MM.1S (cell line): ENCODE measurements around the gene UCHL5.

Source experiments
- EZH2 ChIP-seq: fragments of 300-600 bp; sonication (generic); optimal IDR thresholded peaks from 2 replicates; pipeline ENCODE3; 2017; ENCODE audit warnings: low read depth, mild to moderate bottlenecking, antibody characterized with exemption, low read length, mixed read lengths
- EZH2phosphoT487 ChIP-seq: fragments of 300-600 bp; sonication (generic); IDR thresholded peaks from 2 replicates; pipeline ENCODE4 v1.6.1; 2018; ENCODE audit warnings: antibody characterized with exemption, low read length
- TF ChIP-seq, protein P1 (sequence below): fragments of 300-600 bp; sonication (generic); IDR thresholded peaks from 2 replicates; pipeline ENCODE4 v1.5.1; 2016; ENCODE audit warnings: antibody characterized with exemption, low read length, mixed read lengths

GRCh38 chr1:193060115-193060403 is 899 bp upstream of the UCHL5 start:
- TF ChIP-seq, protein P1, sequence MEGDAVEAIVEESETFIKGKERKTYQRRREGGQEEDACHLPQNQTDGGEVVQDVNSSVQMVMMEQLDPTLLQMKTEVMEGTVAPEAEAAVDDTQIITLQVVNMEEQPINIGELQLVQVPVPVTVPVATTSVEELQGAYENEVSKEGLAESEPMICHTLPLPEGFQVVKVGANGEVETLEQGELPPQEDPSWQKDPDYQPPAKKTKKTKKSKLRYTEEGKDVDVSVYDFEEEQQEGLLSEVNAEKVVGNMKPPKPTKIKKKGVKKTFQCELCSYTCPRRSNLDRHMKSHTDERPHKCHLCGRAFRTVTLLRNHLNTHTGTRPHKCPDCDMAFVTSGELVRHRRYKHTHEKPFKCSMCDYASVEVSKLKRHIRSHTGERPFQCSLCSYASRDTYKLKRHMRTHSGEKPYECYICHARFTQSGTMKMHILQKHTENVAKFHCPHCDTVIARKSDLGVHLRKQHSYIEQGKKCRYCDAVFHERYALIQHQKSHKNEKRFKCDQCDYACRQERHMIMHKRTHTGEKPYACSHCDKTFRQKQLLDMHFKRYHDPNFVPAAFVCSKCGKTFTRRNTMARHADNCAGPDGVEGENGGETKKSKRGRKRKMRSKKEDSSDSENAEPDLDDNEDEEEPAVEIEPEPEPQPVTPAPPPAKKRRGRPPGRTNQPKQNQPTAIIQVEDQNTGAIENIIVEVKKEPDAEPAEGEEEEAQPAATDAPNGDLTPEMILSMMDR, result no peak
- no peak for TF ChIP-seq EZH2phosphoT487
- no peak for TF ChIP-seq EZH2
